ENCODE measurements around the gene NDUFA13. TPM values are rescaled to one million over a fixed set of nuclear protein-coding genes. Genes with fewer than 3 reads are reported as not detected.

NDUFA13 gene
- total and polyA plus RNA-seq, 4 donors = 183 to 307 (median 229) TPM

- Histone ChIP-seq H3K4me1 (ENCODE audit: control insufficient read depth in 1 of 2, insufficient read depth in 2 of 2, low read length in 2 of 2) (no peaks in the 10 kb centered on the region), H3K36me3 (ENCODE audit: control insufficient read depth in 1 of 2, insufficient read depth in 2 of 2, low read length in 1 of 2) (no peaks in the 10 kb centered on the region), H3K27me3 (ENCODE audit: control insufficient read depth in 1 of 2, insufficient read depth in 2 of 2, low read length in 1 of 2) (no peaks in the 10 kb centered on the region), H3K4me3 (ENCODE audit: low read length in 2 of 2) (no peak overlapping the region), H3K27ac (ENCODE audit: low read depth in 1 of 2, low read length in 2 of 2) (no peak overlapping the region), H3K9me3 (ENCODE audit: control insufficient read depth, low read length) (no peaks in the 10 kb centered on the region)
- ATAC-seq (ENCODE audit: low FRiP score) = no peak
- intact Hi-C loops (cut with DNase I) = no loop called here
- WGBS, 2 donors = 81 to 88% methylated on average over 10 of the region's 10 CpGs
- DNase-seq = no peak
Measured at GRCh38 chr19:19477705-19478383, 38.2 kb upstream of the NDUFA13 start.

DNA sequence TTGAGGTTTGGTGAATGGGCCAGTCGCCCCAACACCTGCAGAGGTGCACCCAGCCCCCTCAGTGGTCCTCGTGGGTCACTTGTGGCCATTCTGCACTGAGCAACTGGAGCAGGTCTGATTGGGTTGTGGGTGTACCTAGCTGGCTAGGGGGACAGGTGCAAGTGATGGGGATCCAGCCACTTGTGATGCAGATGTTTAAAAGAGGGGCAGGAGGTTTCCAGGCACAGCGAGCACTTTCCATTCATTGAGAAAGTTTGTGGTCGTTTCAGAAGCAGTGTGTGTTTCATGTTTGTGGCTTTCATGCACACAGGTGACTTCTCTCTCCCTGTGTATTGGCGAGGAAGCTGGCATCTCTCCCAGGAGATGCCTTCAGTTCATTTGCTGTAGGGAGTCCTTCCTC is 35.3 kb upstream of the NDUFA13 start:
- no peaks in the 10 kb centered on the region for H3K36me3 ChIP-seq (ENCODE audit: control insufficient read depth in 1 of 2, insufficient read depth in 2 of 2, low read length in 1 of 2)
- intact Hi-C loops (cut with DNase I) = loop anchor here in 1 of 2 donors (5.0 kb wide), 1 partner anchor 58 kb away; no protein-coding TSS in a partner anchor
- H3K4me1 ChIP-seq (ENCODE audit: control insufficient read depth in 1 of 2, insufficient read depth in 2 of 2, low read length in 2 of 2) = no peaks in the 10 kb centered on the region
- H3K4me3 ChIP-seq (ENCODE audit: low read length in 2 of 2) = no peak overlapping the region
- no peaks in the 10 kb centered on the region for H3K9me3 ChIP-seq (ENCODE audit: control insufficient read depth, low read length)
- H3K27me3 ChIP-seq (ENCODE audit: control insufficient read depth in 1 of 2, insufficient read depth in 2 of 2, low read length in 1 of 2) = no peaks in the 10 kb centered on the region
- WGBS, 2 donors = 84 to 88% methylated on average over 5 of the region's 5 CpGs
- ATAC-seq (ENCODE audit: low FRiP score) (no peak), DNase-seq (no peak)
- H3K27ac ChIP-seq (ENCODE audit: low read depth in 1 of 2, low read length in 2 of 2) = no peak overlapping the region

GRCh38 chr19:19482809-19483596 is 33.0 kb upstream of the NDUFA13 start:
- no peaks in the 10 kb centered on the region for H3K9me3 ChIP-seq (ENCODE audit: control insufficient read depth, low read length)
- no peak overlapping the region for H3K4me3 ChIP-seq (ENCODE audit: low read length in 2 of 2)
- no peaks in the 10 kb centered on the region for H3K27me3 ChIP-seq (ENCODE audit: control insufficient read depth in 1 of 2, insufficient read depth in 2 of 2, low read length in 1 of 2)
- ATAC-seq (ENCODE audit: low FRiP score) (no peak), DNase-seq (no peak)
- WGBS, 2 donors = 56 to 65% methylated on average over 19 of the region's 19 CpGs
- H3K4me1 ChIP-seq (ENCODE audit: control insufficient read depth in 1 of 2, insufficient read depth in 2 of 2, low read length in 2 of 2) = no peaks in the 10 kb centered on the region
- H3K27ac ChIP-seq (ENCODE audit: low read depth in 1 of 2, low read length in 2 of 2) = no peak overlapping the region
- H3K36me3 ChIP-seq (ENCODE audit: control insufficient read depth in 1 of 2, insufficient read depth in 2 of 2, low read length in 1 of 2) = no peaks in the 10 kb centered on the region
- intact Hi-C loops (cut with DNase I) = loop anchor here in 1 of 2 donors (5.0 kb wide), 1 partner anchor 61 kb away; no protein-coding TSS in a partner anchor

GRCh38 chr19:19485161-19485997 is 30.6 kb upstream of the NDUFA13 start:
- no peaks in the 10 kb centered on the region for H3K27me3 ChIP-seq (ENCODE audit: control insufficient read depth in 1 of 2, insufficient read depth in 2 of 2, low read length in 1 of 2)
- H3K4me3 ChIP-seq (ENCODE audit: low read length in 2 of 2) = no peak overlapping the region
- WGBS, 2 donors = 71 to 77% methylated on average over 15 of the region's 15 CpGs
- H3K4me1 ChIP-seq (ENCODE audit: control insufficient read depth in 1 of 2, insufficient read depth in 2 of 2, low read length in 2 of 2) = no peaks in the 10 kb centered on the region
- H3K9me3 ChIP-seq (ENCODE audit: control insufficient read depth, low read length) = no peaks in the 10 kb centered on the region
- DNase-seq (no peak), ATAC-seq (ENCODE audit: low FRiP score) (no peak)
- no peaks in the 10 kb centered on the region for H3K36me3 ChIP-seq (ENCODE audit: control insufficient read depth in 1 of 2, insufficient read depth in 2 of 2, low read length in 1 of 2)
- no peak overlapping the region for H3K27ac ChIP-seq (ENCODE audit: low read depth in 1 of 2, low read length in 2 of 2)
- intact Hi-C loops (cut with DNase I) = loop anchor here in 1 of 2 donors (5.0 kb wide), 1 partner anchor 78 kb away; the partner anchor contains the start of gene GATAD2A

DNA sequence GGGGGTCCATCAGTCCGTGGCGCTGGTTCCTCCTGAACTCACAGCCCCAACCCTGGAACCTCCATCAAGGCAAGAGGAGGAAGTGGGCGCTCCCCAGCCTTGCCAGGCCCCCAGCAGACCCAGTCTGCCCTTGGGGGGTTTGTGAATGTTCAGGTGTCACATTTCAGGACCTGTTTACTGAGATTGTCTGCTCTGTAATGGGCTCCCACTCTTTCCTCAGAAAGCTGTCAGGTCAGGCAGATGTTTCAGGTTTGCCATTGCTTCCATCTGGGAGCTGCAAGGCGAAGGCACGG is 30.1 kb upstream of the NDUFA13 start:
- DNase-seq (no peak), ATAC-seq (ENCODE audit: low FRiP score) (no peak)
- Histone ChIP-seq H3K9me3 (ENCODE audit: control insufficient read depth, low read length) (no peaks in the 10 kb centered on the region), H3K27me3 (ENCODE audit: control insufficient read depth in 1 of 2, insufficient read depth in 2 of 2, low read length in 1 of 2) (no peaks in the 10 kb centered on the region), H3K4me3 (ENCODE audit: low read length in 2 of 2) (no peak overlapping the region), H3K27ac (ENCODE audit: low read depth in 1 of 2, low read length in 2 of 2) (no peak overlapping the region), H3K36me3 (ENCODE audit: control insufficient read depth in 1 of 2, insufficient read depth in 2 of 2, low read length in 1 of 2) (no peaks in the 10 kb centered on the region), H3K4me1 (ENCODE audit: control insufficient read depth in 1 of 2, insufficient read depth in 2 of 2, low read length in 2 of 2) (no peaks in the 10 kb centered on the region)
- WGBS, 2 donors = 95% methylated on average over 5 of the region's 5 CpGs
- intact Hi-C loops (cut with DNase I) = loop anchor here in 1 of 2 donors (5.0 kb wide), 1 partner anchor 79 kb away; the partner anchor contains the start of gene GATAD2A

DNA sequence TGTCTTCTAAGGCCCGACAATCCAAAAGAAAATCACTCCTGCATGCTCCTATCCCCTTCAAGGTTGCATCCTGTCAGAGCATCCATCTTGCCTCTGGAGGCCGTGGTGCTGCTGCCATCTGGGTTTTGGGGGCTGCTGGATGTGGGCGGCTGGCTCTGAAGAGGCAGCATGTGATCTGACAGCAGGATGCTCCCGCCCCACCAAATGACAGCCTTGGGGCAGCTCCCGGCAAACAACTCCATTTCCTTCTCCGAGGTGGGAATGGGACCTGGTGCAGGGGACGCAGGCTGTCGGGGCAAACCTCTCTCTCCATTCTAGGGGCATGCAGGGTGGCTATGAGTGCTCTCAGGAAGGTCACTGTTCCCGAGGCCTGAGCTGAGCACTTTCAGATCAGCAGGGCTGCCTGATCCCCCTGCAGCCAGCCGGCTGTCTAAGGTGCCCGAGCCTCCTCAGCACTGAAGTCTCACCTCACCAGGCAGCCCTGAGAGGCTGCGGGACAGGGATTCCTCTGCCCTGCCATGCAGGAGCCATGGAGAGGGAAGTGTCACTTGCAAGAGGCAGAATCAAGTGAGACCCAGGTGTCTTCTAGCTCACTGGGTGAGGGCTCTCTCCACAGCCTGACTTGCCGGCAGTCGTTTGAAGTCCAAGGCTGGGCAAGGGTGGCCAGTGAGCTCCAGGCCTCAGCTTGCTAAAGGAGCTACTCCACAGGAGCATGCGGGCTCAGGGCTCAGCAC is 29.5 kb upstream of the NDUFA13 start:
- DNase-seq = no peak
- no peak for ATAC-seq (ENCODE audit: low FRiP score)
- WGBS, 2 donors = 86 to 91% methylated on average over 15 of the region's 15 CpGs
- no peak overlapping the region for H3K4me3 ChIP-seq (ENCODE audit: low read length in 2 of 2)
- H3K4me1 ChIP-seq (ENCODE audit: control insufficient read depth in 1 of 2, insufficient read depth in 2 of 2, low read length in 2 of 2) = no peaks in the 10 kb centered on the region
- H3K36me3 ChIP-seq (ENCODE audit: control insufficient read depth in 1 of 2, insufficient read depth in 2 of 2, low read length in 1 of 2) = no peaks in the 10 kb centered on the region
- H3K27me3 ChIP-seq (ENCODE audit: control insufficient read depth in 1 of 2, insufficient read depth in 2 of 2, low read length in 1 of 2) = no peaks in the 10 kb centered on the region
- intact Hi-C loops (cut with DNase I) = loop anchor here in 1 of 2 donors (5.0 kb wide), 1 partner anchor 79 kb away; the partner anchor contains the start of gene GATAD2A
- no peak overlapping the region for H3K27ac ChIP-seq (ENCODE audit: low read depth in 1 of 2, low read length in 2 of 2)
- H3K9me3 ChIP-seq (ENCODE audit: control insufficient read depth, low read length) = no peaks in the 10 kb centered on the region

GRCh38 chr19:19487077-19487949 is 28.7 kb upstream of the NDUFA13 start:
- Histone ChIP-seq H3K4me1 (ENCODE audit: control insufficient read depth in 1 of 2, insufficient read depth in 2 of 2, low read length in 2 of 2) (no peaks in the 10 kb centered on the region), H3K27ac (ENCODE audit: low read depth in 1 of 2, low read length in 2 of 2) (peak overlapping the region in 1 of 2 donors; percentile 63), H3K4me3 (ENCODE audit: low read length in 2 of 2) (no peak overlapping the region), H3K36me3 (ENCODE audit: control insufficient read depth in 1 of 2, insufficient read depth in 2 of 2, low read length in 1 of 2) (no peaks in the 10 kb centered on the region), H3K27me3 (ENCODE audit: control insufficient read depth in 1 of 2, insufficient read depth in 2 of 2, low read length in 1 of 2) (no peaks in the 10 kb centered on the region), H3K9me3 (ENCODE audit: control insufficient read depth, low read length) (no peaks in the 10 kb centered on the region)
- no peak for DNase-seq
- ATAC-seq (ENCODE audit: low FRiP score) = no peak
- intact Hi-C loops (cut with DNase I) = loop anchor here in 1 of 2 donors (5.0 kb wide), 1 partner anchor 80 kb away; the partner anchor contains the start of gene GATAD2A
- 81 to 84% methylated on average over 9 of the region's 9 CpGs for WGBS, 2 donors
